Tibial artery (tissue), 4 donors: ENCODE measurements around the gene AGMO.

Experiments used
- DNase-seq, 2 donors: peaks; one replicate each; pipeline ENCODE4 v3.0.0-alpha.2; 2019
- H3K27ac ChIP-seq, 2 donors: fragments of 200-600 bp; sonication (generic) in 1 of 2; 1 replicate in 1 of 2; 2 replicates in 1 of 2; pipeline ENCODE4 v1.5.1; 2018 to 2019; ENCODE audit warnings: mild to moderate bottlenecking in 1 of 2
- H3K27me3 ChIP-seq, 2 donors: fragments of 200-600 bp; sonication (generic) in 1 of 2; one replicate each; pipeline versions ENCODE4 v1.5.1 to v1.6.0; 2016 to 2019
- H3K36me3 ChIP-seq, 3 donors: fragments of 200-600 bp; sonication (generic) in 2 of 3; one replicate each; pipeline ENCODE4 v1.5.1; 2016 to 2019; ENCODE audit warnings: mild to moderate bottlenecking in 2 of 3
- H3K4me1 ChIP-seq, 4 donors: fragments of 200-600 bp; sonication (generic) in 2 of 4; 1 replicate in 3 of 4; 2 replicates in 1 of 4; pipeline ENCODE4 v1.5.1; 2016 to 2019
- H3K4me3 ChIP-seq, 2 donors: fragments of 200-600 bp; sonication (generic) in 1 of 2; 1 replicate in 1 of 2; 2 replicates in 1 of 2; pipeline ENCODE4 v1.5.1; 2018 to 2019; ENCODE audit warnings: mild to moderate bottlenecking in 2 of 2
- H3K9me3 ChIP-seq, 3 donors: fragments of 200-600 bp; sonication (generic) in 1 of 3; one replicate each; pipeline ENCODE4 v1.5.1; 2016 to 2019
- CTCF ChIP-seq, 2 experiments: fragments of 200-600 bp in 1 of 2; fragments of 450-650 bp in 1 of 2; IDR thresholded peaks; one replicate each; pipeline ENCODE4 v1.5.1; 2017 to 2019; ENCODE audit warnings: antibody characterized with exemption in 2 of 2, mild to moderate bottlenecking in 1 of 2, moderate library complexity in 1 of 2
- intact Hi-C: fragments of 100-400 bp; cut with DNase I; formaldehyde crosslinking; loops from one replicate; pipeline ENCODE4 v1.15.0; 2023; ENCODE audit warnings: low total_unique reads

Gene AGMO

GRCh38 chr7:15411019-15411418 is 150.8 kb downstream of the AGMO start:
- intact Hi-C loops: no loop called here
- DNase-seq: no peak
- no peak for TF ChIP-seq CTCF (IDR thresholded peaks at IDR 0.05)
- Histone ChIP-seq H3K4me3 (no peak overlapping the region), H3K36me3 (no peaks in the 10 kb centered on the region), H3K4me1 (no peaks in the 10 kb centered on the region), H3K27ac (no peak overlapping the region), H3K27me3 (no peaks in the 10 kb centered on the region), H3K9me3 (peaks cover 0 to 14% (median 0%) of the 10 kb centered on the region in 3 donors)

- Histone ChIP-seq H3K4me1 (no peaks in the 10 kb centered on the region), H3K36me3 (no peaks in the 10 kb centered on the region), H3K9me3 (no peaks in the 10 kb centered on the region), H3K27me3 (no peaks in the 10 kb centered on the region), H3K27ac (no peak overlapping the region), H3K4me3 (no peak overlapping the region)
- TF ChIP-seq CTCF (IDR thresholded peaks at IDR 0.05): no peak
- no peak for DNase-seq
- intact Hi-C loops: no loop called here
Measured at GRCh38 chr7:15407910-15408309, 153.9 kb downstream of the AGMO start.

- no peak overlapping the region for H3K4me3 ChIP-seq
- intact Hi-C loops: no loop called here
- no peak for DNase-seq
- no peak overlapping the region for H3K27ac ChIP-seq
- no peaks in the 10 kb centered on the region for H3K27me3 ChIP-seq
- no peak for TF ChIP-seq CTCF (IDR thresholded peaks at IDR 0.05)
- H3K36me3 ChIP-seq: no peaks in the 10 kb centered on the region
- no peaks in the 10 kb centered on the region for H3K9me3 ChIP-seq
- H3K4me1 ChIP-seq: no peaks in the 10 kb centered on the region
Measured at GRCh38 chr7:15403751-15404150, 158.1 kb downstream of the AGMO start.

GRCh38 chr7:15403315-15403714 is 158.5 kb downstream of the AGMO start:
- Histone ChIP-seq H3K4me3 (no peak overlapping the region), H3K9me3 (no peaks in the 10 kb centered on the region), H3K4me1 (no peaks in the 10 kb centered on the region), H3K27me3 (no peaks in the 10 kb centered on the region), H3K27ac (no peak overlapping the region), H3K36me3 (no peaks in the 10 kb centered on the region)
- intact Hi-C loops: no loop called here
- DNase-seq: no peak
- TF ChIP-seq CTCF (IDR thresholded peaks at IDR 0.05): no peak

GRCh38 chr7:15402436-15403136 is 159.2 kb downstream of the AGMO start:
- H3K4me3 ChIP-seq: no peak overlapping the region
- intact Hi-C loops: no loop called here
- no peaks in the 10 kb centered on the region for H3K9me3 ChIP-seq
- no peaks in the 10 kb centered on the region for H3K36me3 ChIP-seq
- no peaks in the 10 kb centered on the region for H3K27me3 ChIP-seq
- no peak for DNase-seq
- no peak for TF ChIP-seq CTCF (IDR thresholded peaks at IDR 0.05)
- H3K27ac ChIP-seq: no peak overlapping the region
- H3K4me1 ChIP-seq: no peaks in the 10 kb centered on the region

- Histone ChIP-seq H3K4me3 (no peak overlapping the region), H3K4me1 (no peaks in the 10 kb centered on the region), H3K36me3 (no peaks in the 10 kb centered on the region), H3K27me3 (no peaks in the 10 kb centered on the region), H3K27ac (no peak overlapping the region), H3K9me3 (no peaks in the 10 kb centered on the region)
- intact Hi-C loops: no loop called here
- TF ChIP-seq CTCF (IDR thresholded peaks at IDR 0.05): no peak
- DNase-seq: no peak
Measured at GRCh38 chr7:15400440-15400839, 161.4 kb downstream of the AGMO start.
